GM21619 (cell line): ENCODE measurements around the gene ETV7.
"Not testable (repeated sequence)": the region's sequence is repeated elsewhere in the genome, so short reads cannot be mapped to it uniquely, and the experiment has no call there.

Experiments used
- ATAC-seq: cut with Tn5 transposase; IDR thresholded peaks from one replicate; pipeline ENCODE4 v1.9.1; 2021; ENCODE audit not compliant: unreplicated experiment

ETV7 gene

DNA sequence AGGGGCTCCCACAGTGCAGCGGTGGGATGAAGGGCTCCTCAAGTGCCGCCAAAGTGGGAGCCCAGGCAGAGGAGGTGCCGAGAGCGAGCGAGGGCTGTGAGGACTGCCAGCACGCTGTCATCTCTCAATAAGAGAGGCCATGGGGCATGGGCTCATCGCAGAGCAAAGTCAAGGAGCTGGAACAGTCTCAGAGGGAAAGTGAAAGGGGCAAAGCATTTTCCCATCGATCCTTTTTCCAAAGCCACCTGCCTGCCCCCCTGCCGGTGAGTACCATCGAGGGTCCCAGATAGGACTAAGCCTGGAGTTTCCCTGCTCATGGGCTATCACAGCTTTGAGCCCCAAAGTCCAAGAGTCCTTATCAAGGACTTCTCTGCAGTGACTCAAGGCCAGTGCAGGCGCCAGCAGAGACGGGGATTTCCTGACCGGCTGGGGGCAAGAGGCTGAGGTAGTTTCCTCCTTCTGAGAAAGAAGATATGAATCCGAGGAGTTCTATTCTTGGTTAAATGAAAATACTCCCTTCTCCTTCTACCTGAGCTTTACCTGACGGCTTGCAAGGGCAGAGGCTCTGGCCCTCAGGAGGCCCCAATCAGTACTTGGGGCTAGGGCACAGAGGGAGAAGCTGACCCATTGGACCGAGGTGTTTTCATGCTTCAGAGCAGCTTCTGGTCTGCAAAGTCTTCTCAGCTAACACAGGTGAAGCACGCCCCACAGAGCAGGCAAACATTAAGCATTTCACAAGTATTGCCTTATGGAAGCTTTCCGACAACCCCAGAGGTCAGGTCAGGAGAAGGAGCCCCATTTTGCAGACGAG lies 22.6 kb downstream of the ETV7 start:
- ATAC-seq: no peak

DNA sequence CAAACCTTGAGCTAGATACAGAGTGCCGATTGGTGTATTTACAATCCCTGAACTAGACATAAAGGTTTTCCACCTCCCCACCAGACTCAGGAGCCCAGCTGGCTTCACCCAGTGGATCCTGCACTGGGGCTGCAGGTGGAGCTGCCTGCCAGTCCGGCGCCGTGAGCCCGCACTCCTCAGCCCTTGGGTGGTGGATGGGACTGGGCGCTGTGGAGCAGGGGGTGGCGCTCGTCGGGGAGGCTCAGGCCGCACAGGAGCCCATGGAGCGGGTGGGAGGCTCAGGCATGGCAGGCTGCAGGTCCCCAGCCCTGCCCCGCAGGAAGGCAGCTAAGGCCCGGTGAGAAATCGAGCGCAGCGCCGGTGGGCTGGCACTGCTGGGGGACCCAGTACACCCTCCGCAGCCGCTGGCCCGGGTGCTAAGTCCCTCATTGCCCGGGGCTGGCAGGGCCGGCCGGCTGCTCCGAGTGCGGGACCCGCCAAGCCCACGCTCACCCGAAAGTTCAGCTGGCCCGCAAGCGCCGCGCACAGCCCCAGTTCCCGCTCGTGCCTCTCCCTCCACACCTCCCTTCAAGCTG lies 23.3 kb downstream of the ETV7 start:
- not testable (repeated sequence) for ATAC-seq

DNA sequence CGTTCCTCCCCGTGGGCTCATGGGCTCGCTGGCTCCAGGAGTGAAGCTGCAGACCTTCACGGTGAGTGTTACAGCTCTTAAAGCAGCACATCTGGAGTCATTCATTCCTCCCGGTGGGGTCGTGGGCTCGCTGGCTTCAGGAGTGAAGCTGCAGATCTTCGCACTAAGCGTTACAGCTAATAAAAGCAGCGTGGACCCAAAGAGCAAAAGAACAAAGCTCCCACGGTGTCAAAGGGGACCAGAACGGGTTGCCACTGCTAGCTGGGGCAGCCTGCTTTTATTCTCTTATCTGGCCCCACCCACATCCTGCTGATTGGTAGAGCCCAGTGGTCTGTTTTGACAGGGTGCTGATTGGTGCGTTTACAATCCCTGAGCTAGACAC lies 24.1 kb downstream of the ETV7 start:
- ATAC-seq: not testable (repeated sequence)

DNA sequence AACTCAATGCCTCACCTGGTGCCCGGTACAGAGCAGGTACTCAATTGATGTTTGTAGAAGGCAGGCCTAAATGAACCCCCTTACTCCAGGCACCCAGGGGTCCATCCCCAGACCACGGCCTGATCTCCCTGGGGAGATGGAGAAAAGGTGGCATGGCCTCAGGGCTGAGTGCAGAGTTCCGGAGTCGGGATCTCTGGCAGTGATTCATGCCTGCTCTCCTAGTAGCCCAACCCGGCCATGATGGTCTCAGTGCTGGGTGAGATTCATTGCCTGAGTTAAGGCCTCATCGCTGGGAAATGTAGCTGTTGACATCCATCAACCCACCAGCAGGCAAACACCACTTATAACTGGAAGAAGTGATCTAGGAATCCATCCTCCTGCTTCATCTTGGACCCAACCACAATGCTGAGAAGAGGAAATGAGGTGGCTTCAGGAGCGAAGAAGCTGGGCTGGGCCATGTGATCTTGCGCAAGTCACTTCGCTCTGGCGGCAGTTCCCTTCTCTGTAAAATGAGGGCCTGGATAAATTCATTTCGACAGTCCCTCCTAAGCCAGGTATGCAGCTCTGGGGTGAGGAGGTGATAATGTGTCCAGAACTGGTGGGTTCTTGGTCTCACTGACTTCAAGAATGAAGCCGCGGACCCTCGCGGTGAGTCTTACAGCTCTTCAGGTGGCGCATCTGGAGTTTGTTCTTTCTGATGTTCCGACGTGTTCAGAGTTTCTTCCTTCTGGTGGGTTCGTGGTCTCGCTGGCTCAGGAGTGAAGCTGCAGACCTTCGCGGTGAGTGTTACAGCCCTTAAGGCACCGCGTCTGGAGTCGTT lies 24.7 kb downstream of the ETV7 start:
- ATAC-seq: no peak

DNA sequence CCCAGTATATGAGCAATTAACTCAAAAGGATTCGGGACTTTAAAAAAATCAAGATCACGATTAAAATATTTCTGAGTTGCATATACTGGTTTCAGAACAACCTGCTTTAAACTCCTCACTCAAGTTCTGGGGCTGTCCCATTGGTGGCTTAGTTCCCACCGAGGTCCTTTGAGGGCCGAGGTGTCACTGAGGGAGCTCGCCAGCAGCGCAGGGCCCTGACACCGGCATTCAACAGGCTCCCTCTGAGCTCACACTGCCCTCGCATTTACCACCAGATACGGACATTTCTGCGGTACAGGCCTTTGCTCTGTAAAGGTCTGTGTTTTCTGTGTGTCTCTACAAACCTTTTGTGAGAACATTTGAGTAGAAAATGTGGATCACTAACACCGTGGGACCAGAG lies 26.4 kb downstream of the ETV7 start:
- ATAC-seq: peak; percentile 13

DNA sequence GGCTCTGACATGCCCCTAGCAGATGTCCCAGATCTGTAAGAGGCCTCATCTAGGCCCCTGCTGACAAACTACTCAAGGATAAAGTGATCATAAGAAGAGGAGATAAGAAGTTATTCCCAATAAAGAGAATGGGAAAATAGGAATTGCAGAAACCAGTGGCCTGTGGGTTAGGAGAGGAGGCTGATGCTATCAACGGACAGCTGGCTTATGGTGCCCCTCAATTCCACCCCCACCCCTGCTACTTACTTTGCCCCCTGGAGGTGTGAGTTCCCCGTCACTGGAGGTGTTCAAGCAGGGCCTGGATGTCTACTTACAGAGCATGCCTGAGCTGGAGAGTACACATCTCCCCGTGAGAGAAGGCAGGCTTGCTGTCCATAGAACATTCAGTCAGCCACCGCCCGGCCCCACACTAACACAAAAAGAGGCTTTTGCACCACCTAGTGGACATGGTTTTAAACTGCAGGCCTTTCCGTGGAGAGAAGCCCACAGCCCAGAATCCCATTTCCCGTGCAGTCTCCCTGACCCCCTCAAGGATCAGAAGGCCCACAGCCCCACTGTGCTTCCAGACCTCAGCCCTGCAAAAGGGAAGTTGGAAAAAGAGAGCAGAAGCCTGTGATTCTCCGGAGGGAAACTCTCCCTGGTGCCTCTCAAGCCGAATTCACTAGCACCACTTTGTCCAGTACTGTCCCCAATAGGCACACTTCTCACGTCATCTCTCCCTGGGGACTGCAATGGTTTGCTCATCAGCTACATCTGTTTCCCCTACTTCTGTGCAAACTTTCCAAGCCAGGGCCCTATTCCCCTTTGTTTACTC lies 27.0 kb downstream of the ETV7 start:
- peak; percentile 46 for ATAC-seq

DNA sequence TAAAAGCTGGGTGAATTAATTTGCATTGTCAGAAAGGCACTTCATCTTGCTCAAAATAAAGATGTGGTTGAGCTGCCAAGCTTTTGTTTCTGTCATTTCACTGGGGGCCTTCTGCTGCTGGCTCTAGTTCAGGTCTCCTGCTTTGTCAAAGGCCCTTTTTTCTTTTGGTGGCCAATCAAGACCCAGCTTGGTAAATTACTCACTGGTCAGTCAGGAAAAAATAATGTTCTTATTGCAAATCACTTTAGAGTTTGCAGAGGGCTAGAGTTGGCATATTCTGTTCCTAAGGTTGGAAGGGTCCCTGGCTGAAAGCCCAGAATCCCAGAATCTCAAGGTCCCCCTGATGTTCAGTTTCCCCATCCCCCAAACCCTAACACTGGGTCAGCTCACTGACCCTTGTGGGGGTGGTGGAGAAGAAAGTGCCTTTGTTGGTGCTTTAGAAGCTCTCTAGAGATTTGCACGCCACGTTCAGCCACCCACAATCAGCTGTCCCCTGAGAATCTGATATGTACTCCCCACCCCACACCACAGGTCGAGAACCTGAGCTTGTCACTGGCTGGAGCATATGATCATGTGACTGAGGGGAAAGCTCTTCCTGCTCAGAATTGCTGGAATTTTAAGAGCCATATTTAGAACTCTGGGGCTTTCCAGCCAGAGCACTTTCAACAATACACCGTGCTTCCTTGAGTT lies 29.1 kb downstream of the ETV7 start:
- no peak for ATAC-seq

DNA sequence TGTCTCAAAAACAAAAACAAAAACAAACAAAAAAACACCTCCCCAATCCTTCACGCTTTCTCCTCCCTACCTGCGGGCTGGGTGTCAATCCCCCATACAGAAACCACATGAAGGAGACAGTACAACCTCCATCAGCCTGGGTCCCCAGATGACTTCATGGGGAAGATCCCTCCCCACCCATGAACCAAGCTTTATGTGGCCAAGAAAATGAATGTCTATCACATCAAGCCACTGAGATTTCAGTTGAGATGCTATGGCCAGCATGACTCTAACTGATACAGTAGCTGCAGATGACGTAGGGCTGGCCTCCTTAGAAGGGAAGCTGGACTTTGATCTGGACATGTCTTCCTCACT lies 29.6 kb downstream of the ETV7 start:
- peak; percentile 31 for ATAC-seq

- no peak for ATAC-seq
Measured at GRCh38 chr6:36355819-36356218, 31.6 kb downstream of the ETV7 start.

DNA sequence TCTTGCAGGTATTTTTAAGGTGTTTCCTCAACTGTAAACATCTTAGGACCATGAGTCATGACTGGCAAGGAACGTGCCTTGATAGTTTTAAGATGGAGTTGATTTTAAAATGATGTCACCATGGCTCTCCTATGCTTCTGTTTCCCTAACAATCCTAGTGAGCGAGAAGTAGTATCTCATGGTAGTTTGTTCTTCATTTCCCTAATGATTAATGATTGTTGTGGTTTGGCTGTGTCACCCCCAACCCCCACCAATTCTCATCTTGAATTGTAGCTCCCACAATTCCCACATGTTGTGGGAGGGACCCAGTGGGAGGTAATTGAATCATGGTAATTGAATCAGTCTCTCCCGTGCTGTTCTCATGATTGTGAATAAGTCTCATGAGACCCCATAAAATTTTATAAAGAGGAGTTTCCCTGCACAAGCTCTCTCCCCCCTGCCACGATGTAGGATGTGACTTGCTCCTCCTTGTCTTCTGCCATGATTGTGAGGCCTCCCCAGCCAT lies 34.0 kb downstream of the ETV7 start:
- ATAC-seq: no peak

GRCh38 chr6:36352477-36353157 lies 34.9 kb downstream of the ETV7 start:
- no peak for ATAC-seq

GRCh38 chr6:36350681-36351571 lies 36.5 kb downstream of the ETV7 start:
- ATAC-seq: no peak

GRCh38 chr6:36350082-36350481 lies 37.4 kb downstream of the ETV7 start:
- ATAC-seq: no peak

- ATAC-seq: no peak
Measured at GRCh38 chr6:36349240-36349639, 38.2 kb downstream of the ETV7 start.

GRCh38 chr6:36347621-36348020 lies 39.8 kb downstream of the ETV7 start:
- no peak for ATAC-seq

- no peak for ATAC-seq
Measured at GRCh38 chr6:36346486-36347273, 40.8 kb downstream of the ETV7 start.

- ATAC-seq: no peak
Measured at GRCh38 chr6:36345681-36346466, 41.6 kb downstream of the ETV7 start.
